Rectal smooth muscle tissue (tissue), 1 donor: Measurements from ENCODE around the gene SMIM1.

ENCODE experiments used
- H3K27ac ChIP-seq: one replicate; pipeline ENCODE4 v1.7.0; 2013; ENCODE audit warnings: low read depth, low read length, inconsistent platforms
- H3K27me3 ChIP-seq: one replicate; pipeline ENCODE4 v1.7.0; 2013; ENCODE audit warnings: low read length; ENCODE audit not compliant: control insufficient read depth, insufficient read depth
- H3K36me3 ChIP-seq: one replicate; pipeline ENCODE4 v1.7.0; 2013; ENCODE audit warnings: low read length; ENCODE audit not compliant: control insufficient read depth, insufficient read depth
- H3K4me1 ChIP-seq: one replicate; pipeline ENCODE4 v1.7.0; 2013; ENCODE audit warnings: low read length; ENCODE audit not compliant: control insufficient read depth, insufficient read depth
- H3K4me3 ChIP-seq: one replicate; pipeline ENCODE4 v1.7.0; 2013; ENCODE audit warnings: low read length
- H3K9ac ChIP-seq: one replicate; pipeline ENCODE4 v1.7.0; 2013; ENCODE audit warnings: low read length

SMIM1 gene

GRCh38 chr1:3817821-3818597, 45.5 kb downstream of the SMIM1 start:
- H3K27me3 ChIP-seq: no peaks in the 10 kb centered on the region
- no peak overlapping the region for H3K27ac ChIP-seq
- no peak overlapping the region for H3K9ac ChIP-seq
- peaks cover 16% of the 10 kb centered on the region for H3K36me3 ChIP-seq
- H3K4me3 ChIP-seq: no peak overlapping the region
- no peaks in the 10 kb centered on the region for H3K4me1 ChIP-seq

GRCh38 chr1:3819771-3820200, 47.2 kb downstream of the SMIM1 start:
- peaks cover 28% of the 10 kb centered on the region for H3K36me3 ChIP-seq
- H3K9ac ChIP-seq: no peak overlapping the region
- H3K27ac ChIP-seq: no peak overlapping the region
- no peak overlapping the region for H3K4me3 ChIP-seq
- no peaks in the 10 kb centered on the region for H3K4me1 ChIP-seq
- H3K27me3 ChIP-seq: no peaks in the 10 kb centered on the region

GRCh38 chr1:3820316-3820715, 47.8 kb downstream of the SMIM1 start:
- Histone ChIP-seq H3K27me3 (no peaks in the 10 kb centered on the region), H3K4me3 (no peak overlapping the region), H3K36me3 (peaks cover 32% of the 10 kb centered on the region), H3K9ac (no peak overlapping the region), H3K27ac (no peak overlapping the region), H3K4me1 (no peaks in the 10 kb centered on the region)

GRCh38 chr1:3821004-3821403, 48.5 kb downstream of the SMIM1 start:
- H3K4me3 ChIP-seq: no peak overlapping the region
- H3K27ac ChIP-seq: no peak overlapping the region
- peaks cover 36% of the 10 kb centered on the region for H3K36me3 ChIP-seq
- H3K4me1 ChIP-seq: no peaks in the 10 kb centered on the region
- no peaks in the 10 kb centered on the region for H3K27me3 ChIP-seq
- H3K9ac ChIP-seq: no peak overlapping the region

- H3K4me1 ChIP-seq: no peaks in the 10 kb centered on the region
- peaks cover 34% of the 10 kb centered on the region for H3K36me3 ChIP-seq
- H3K27ac ChIP-seq: no peak overlapping the region
- no peak overlapping the region for H3K4me3 ChIP-seq
- H3K9ac ChIP-seq: no peak overlapping the region
- no peaks in the 10 kb centered on the region for H3K27me3 ChIP-seq
Observed at GRCh38 chr1:3821447-3821846, 48.9 kb downstream of the SMIM1 start.

- no peak overlapping the region for H3K27ac ChIP-seq
- no peaks in the 10 kb centered on the region for H3K4me1 ChIP-seq
- no peak overlapping the region for H3K9ac ChIP-seq
- H3K4me3 ChIP-seq: no peak overlapping the region
- H3K36me3 ChIP-seq: peaks cover 32% of the 10 kb centered on the region
- H3K27me3 ChIP-seq: no peaks in the 10 kb centered on the region
Observed at GRCh38 chr1:3821908-3822307, 49.4 kb downstream of the SMIM1 start.

- Histone ChIP-seq H3K27ac (no peak overlapping the region), H3K4me1 (no peaks in the 10 kb centered on the region), H3K36me3 (peaks cover 32% of the 10 kb centered on the region)
Observed at GRCh38 chr1:3822421-3822820, 49.9 kb downstream of the SMIM1 start.

GRCh38 chr1:3824650-3825049, 52.1 kb downstream of the SMIM1 start:
- Histone ChIP-seq H3K36me3 (peaks cover 32% of the 10 kb centered on the region), H3K27ac (no peak overlapping the region), H3K27me3 (no peaks in the 10 kb centered on the region), H3K4me1 (no peaks in the 10 kb centered on the region), H3K4me3 (no peak overlapping the region), H3K9ac (no peak overlapping the region)

More at GRCh38 chr1:3822421-3822820, 49.9 kb downstream of the SMIM1 start:
- Histone ChIP-seq H3K27me3 (no peaks in the 10 kb centered on the region), H3K9ac (no peak overlapping the region), H3K4me3 (no peak overlapping the region)

GRCh38 chr1:3825356-3825755, 52.8 kb downstream of the SMIM1 start:
- Histone ChIP-seq H3K27me3 (no peaks in the 10 kb centered on the region), H3K4me1 (no peaks in the 10 kb centered on the region), H3K9ac (no peak overlapping the region), H3K36me3 (peaks cover 28% of the 10 kb centered on the region), H3K27ac (no peak overlapping the region), H3K4me3 (no peak overlapping the region)
